SK-N-SH (cell line): ENCODE measurements around the gene MAPK8IP3. TPM values are rescaled to one million over a fixed set of nuclear protein-coding genes. Genes with fewer than 3 reads are reported as not detected.

Experiments
- CTCF ChIA-PET: fragments of 300-600, 350-600 bp; formaldehyde crosslinking; extraction: SDS; loops from one replicate; lab custom pipeline; 2021; lab: Yijun Ruan, JAX
- POLR2A ChIA-PET: fragments of 350-600 bp; sonication (Branson Sonifier 250); formaldehyde crosslinking; extraction: SDS; loops from one replicate; lab custom pipeline; 2020; ENCODE audit warnings: antibody characterized with exemption, inconsistent platforms; lab: Yijun Ruan, JAX
- DNase-seq: peaks from one replicate; pipeline ENCODE4 v3.0.0; 2012
- H2AFZ ChIP-seq: fragments of 200-600 bp; sonication (generic); 2 replicates; pipeline ENCODE4 v1.8.1; 2016; ENCODE audit warnings: antibody characterized with exemption, mild to moderate bottlenecking, low read depth
- H3F3A ChIP-seq: fragments of 200-600 bp; sonication (generic); replicated peaks from 2 replicates; pipeline ENCODE3; 2016; ENCODE audit warnings: antibody characterized with exemption, mild to moderate bottlenecking; ENCODE audit not compliant: insufficient read depth
- H3K27ac ChIP-seq, 2 experiments: fragments of 200-500 bp in 1 of 2; fragments of 200-600 bp in 1 of 2; sonication (Bioruptor generic) in 1 of 2; sonication (generic), shearing (Covaris generic) in 1 of 2; 2 replicates each; pipeline versions ENCODE4 v1.5.1 to v1.6.1; 2014 to 2016; ENCODE audit warnings: low read depth in 2 of 2, inconsistent platforms in 1 of 2, low read length in 1 of 2, mild to moderate bottlenecking in 1 of 2, mixed read lengths in 1 of 2
- H3K27me3 ChIP-seq: fragments of 200-600 bp; sonication (generic), shearing (Covaris generic); 2 replicates; pipeline ENCODE4 v1.6.1; 2016; ENCODE audit warnings: mixed run types; ENCODE audit not compliant: insufficient read depth
- H3K36me3 ChIP-seq, 2 experiments: fragments of 200-500 bp in 1 of 2; fragments of 200-600 bp in 1 of 2; sonication (Bioruptor generic) in 1 of 2; sonication (generic) in 1 of 2; replicated peaks in 1 of 2; 2 replicates each; pipeline versions ENCODE3 to v1.5.1; 2014 to 2016; ENCODE audit warnings: low read length in 1 of 2, mild to moderate bottlenecking in 1 of 2; ENCODE audit not compliant: insufficient read depth in 2 of 2, control insufficient read depth in 1 of 2
- H3K4me1 ChIP-seq, 2 experiments: fragments of 200-500 bp in 1 of 2; fragments of 200-600 bp in 1 of 2; sonication (Bioruptor generic) in 1 of 2; sonication (generic), shearing (Covaris generic) in 1 of 2; 2 replicates each; pipeline versions ENCODE4 v1.5.1 to v1.6.1; 2014 to 2016; ENCODE audit warnings: low read depth in 1 of 2, low read length in 1 of 2, mixed run types in 1 of 2; ENCODE audit not compliant: insufficient read depth in 2 of 2, control insufficient read depth in 1 of 2
- H3K4me2 ChIP-seq: fragments of 200-600 bp; sonication (generic), shearing (Covaris generic); 2 replicates; pipeline ENCODE4 v1.6.1; 2017; ENCODE audit warnings: mixed run types
- H3K4me3 ChIP-seq, 2 experiments: fragments of 200-500 bp in 1 of 2; fragments of 200-600 bp in 1 of 2; sonication (Bioruptor generic) in 1 of 2; sonication (generic), shearing (Covaris generic) in 1 of 2; 2 replicates each; pipeline versions ENCODE4 v1.5.1 to v1.8.1; 2014 to 2016; ENCODE audit warnings: low read depth in 2 of 2, inconsistent platforms in 1 of 2, low read length in 1 of 2, mild to moderate bottlenecking in 1 of 2, mixed read lengths in 1 of 2, moderate library complexity in 1 of 2
- H3K79me2 ChIP-seq: fragments of 200-600 bp; sonication (generic); 2 replicates; pipeline ENCODE4 v1.8.1; 2017; ENCODE audit warnings: mild to moderate bottlenecking; ENCODE audit not compliant: insufficient read depth
- H3K9ac ChIP-seq: fragments of 200-600 bp; sonication (generic); 2 replicates; pipeline ENCODE4 v1.6.1; 2017; ENCODE audit warnings: mixed run types
- H3K9me2 ChIP-seq: fragments of 200-600 bp; sonication (generic); 2 replicates; pipeline ENCODE4 v1.6.1; 2017; ENCODE audit warnings: mixed run types
- H3K9me3 ChIP-seq: fragments of 200-600 bp; sonication (generic); 2 replicates; pipeline ENCODE4 v1.6.1; 2017; ENCODE audit warnings: mixed run types, mild to moderate bottlenecking, moderate library complexity
- H4K20me1 ChIP-seq: fragments of 200-600 bp; sonication (generic); 2 replicates; pipeline ENCODE4 v1.6.1; 2017; ENCODE audit warnings: mild to moderate bottlenecking, mixed run types; ENCODE audit not compliant: insufficient read depth
- CHD2 ChIP-seq: fragments of 150-350 bp; IDR thresholded peaks from 2 replicates; pipeline ENCODE4 v1.6.1; 2018; ENCODE audit warnings: low read length; ENCODE audit not compliant: partially characterized antibody
- ELF1 ChIP-seq: IDR thresholded peaks from 2 replicates; pipeline ENCODE4 v1.4.0; 2012
- EP300 ChIP-seq, 2 experiments: IDR thresholded peaks; 2 replicates each; pipeline versions ENCODE4 v1.4.0 to v1.6.1; 2012; ENCODE audit warnings: borderline replicate concordance in 1 of 2, low read depth in 1 of 2, low read length in 1 of 2
- FOXM1 ChIP-seq: IDR thresholded peaks from 2 replicates; pipeline ENCODE4 v1.4.0; 2012; ENCODE audit warnings: low read depth, mild to moderate bottlenecking
- GABPA ChIP-seq: IDR thresholded peaks from 2 replicates; pipeline ENCODE4 v1.4.0; 2012; ENCODE audit warnings: low read depth, mild to moderate bottlenecking
- MEF2A ChIP-seq: IDR thresholded peaks from 2 replicates; pipeline ENCODE4 v1.4.0; 2012; ENCODE audit warnings: low read depth, borderline replicate concordance
- MXI1 ChIP-seq: IDR thresholded peaks from 2 replicates; pipeline ENCODE4 v1.6.1; 2012; ENCODE audit warnings: mild to moderate bottlenecking, low read depth, low read length, improper control_type of control experiment
- NFIC ChIP-seq: IDR thresholded peaks from 2 replicates; pipeline ENCODE4 v1.4.0; 2012; ENCODE audit warnings: borderline replicate concordance
- POLR2AphosphoS5 ChIP-seq: IDR thresholded peaks from 2 replicates; pipeline ENCODE4 v1.6.1; 2012; ENCODE audit warnings: low read depth, low read length
- RFX5 ChIP-seq: IDR thresholded peaks from 2 replicates; pipeline ENCODE4 v1.6.1; 2012; ENCODE audit warnings: mild to moderate bottlenecking, improper control_type of control experiment, low read length
- TAF1 ChIP-seq: IDR thresholded peaks from 2 replicates; pipeline ENCODE4 v1.6.1; 2012; ENCODE audit warnings: low read depth, mild to moderate bottlenecking, low read length, moderate library complexity, borderline replicate concordance
- TCF12 ChIP-seq: IDR thresholded peaks from 2 replicates; pipeline ENCODE4 v1.4.0; 2012
- YY1 ChIP-seq: IDR thresholded peaks from 2 replicates; pipeline ENCODE4 v1.4.0; 2012; ENCODE audit warnings: low read depth, mild to moderate bottlenecking
- WGBS: methylation state at CpG from one replicate; pipeline ENCODE4 v1.1.6; 2017; ENCODE audit warnings: low lambda C conversion rate; 5-methylcytosine and 5-hydroxymethylcytosine counted together
- polyA plus RNA-seq, 3 experiments: library from polyadenylated mRNA; depleted of rRNA; stranded (reverse); fragments of >200 nt; gene quantifications; 2 replicates each; pipeline ENCODE4 v1.2.3, GENCODE V29; 2012
- TF ChIP-seq, protein P1 (sequence below): IDR thresholded peaks from 2 replicates; pipeline ENCODE4 v1.4.0; 2012; ENCODE audit warnings: low read depth, borderline replicate concordance
- TF ChIP-seq, protein P2 (sequence below): IDR thresholded peaks from 2 replicates; pipeline ENCODE4 v1.6.1; 2012; ENCODE audit warnings: mild to moderate bottlenecking, low read depth, low read length, moderate library complexity
- TF ChIP-seq, protein P3 (sequence below): fragments of 150-350 bp; IDR thresholded peaks from 2 replicates; pipeline ENCODE4 v1.6.1; 2016; ENCODE audit warnings: mild to moderate bottlenecking, low read depth, low read length
- TF ChIP-seq, protein P4 (sequence below): IDR thresholded peaks from 2 replicates; pipeline ENCODE4 v1.4.0; 2012; ENCODE audit warnings: low read depth, borderline replicate concordance

MAPK8IP3 gene
- polyA plus RNA-seq, 1 of the 3 experiments (the other 2 are of a cell fraction): 57.3 TPM

DNA sequence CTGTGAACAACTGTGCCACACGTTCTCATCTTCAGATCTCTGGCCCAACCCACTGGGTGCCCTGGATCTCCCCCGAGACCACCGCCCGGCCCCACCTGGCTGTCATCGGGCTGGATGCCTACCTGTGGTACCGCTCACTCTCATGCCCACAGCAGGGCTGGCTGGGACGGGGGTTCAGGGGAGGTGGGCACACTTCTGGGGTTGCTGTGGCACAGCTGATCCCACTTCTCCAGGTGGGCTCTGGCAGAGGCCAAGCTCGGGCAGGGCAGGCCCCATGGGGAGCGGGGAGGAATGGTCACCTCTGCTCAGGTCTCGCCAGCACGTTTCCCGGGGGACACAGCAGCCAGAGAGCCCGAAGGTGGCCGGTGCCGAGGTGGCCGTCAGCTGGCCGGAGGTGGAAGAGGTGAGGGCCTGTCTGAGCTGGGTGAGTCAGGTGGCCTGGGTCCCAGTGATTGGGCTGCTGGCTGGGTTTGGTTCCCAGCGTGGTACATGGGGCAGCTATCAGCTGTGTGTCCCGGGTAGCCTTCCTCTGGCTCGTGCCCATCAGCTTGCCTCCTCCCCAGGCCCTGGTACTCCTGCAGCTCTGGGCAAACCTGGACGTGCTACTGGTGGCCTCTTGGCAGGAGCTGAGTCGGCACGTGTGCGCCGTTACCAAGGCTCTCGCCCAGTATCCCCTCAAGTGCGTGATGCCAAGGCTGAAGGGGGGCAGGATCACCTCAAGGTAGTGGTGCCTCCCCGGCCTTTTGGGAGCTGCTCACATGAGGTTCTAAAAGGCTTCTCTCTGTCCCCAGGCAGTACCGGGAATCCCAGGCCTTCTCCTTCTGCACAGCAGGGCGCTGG lies 69.2 kb downstream of the MAPK8IP3 start:
- Histone ChIP-seq H3K79me2 (peaks cover 31% of the 10 kb centered on the region), H3K4me3 (no peak overlapping the region), H3K9me2 (no peaks in the 10 kb centered on the region), H3F3A (peaks cover 7% of the 10 kb centered on the region), H3K9ac (no peak overlapping the region), H3K36me3 (peaks cover 5 to 37% of the 10 kb centered on the region in 2 experiments), H3K27me3 (no peaks in the 10 kb centered on the region), H4K20me1 (peaks cover 6% of the 10 kb centered on the region; the same call in 1 of the 2 replicates), H3K4me1 (peaks cover 0 to 25% of the 10 kb centered on the region in 2 experiments; a peak in 2 of 4 replicates), H3K9me3 (no peaks in the 10 kb centered on the region), H2AFZ (no peak overlapping the region), H3K27ac (no peak overlapping the region), H3K4me2 (0 out of 2 replicates have a peak overlapping the region, but pooled peaks have one; percentile 95)
- CTCF ChIA-PET: interaction anchor here (1.4 to 4.4 kb wide), 2 partner anchors 8 to 14 kb away, joined by 3 to 40 read pairs; partner anchors contain the start of genes NUBP2 and SPSB3
- POLR2A ChIA-PET: no interaction called here
- WGBS: 89% methylated on average over 21 of the region's 30 CpGs
- DNase-seq: no peak
- TF ChIP-seq POLR2AphosphoS5: no peak
- TF ChIP-seq, protein P1, sequence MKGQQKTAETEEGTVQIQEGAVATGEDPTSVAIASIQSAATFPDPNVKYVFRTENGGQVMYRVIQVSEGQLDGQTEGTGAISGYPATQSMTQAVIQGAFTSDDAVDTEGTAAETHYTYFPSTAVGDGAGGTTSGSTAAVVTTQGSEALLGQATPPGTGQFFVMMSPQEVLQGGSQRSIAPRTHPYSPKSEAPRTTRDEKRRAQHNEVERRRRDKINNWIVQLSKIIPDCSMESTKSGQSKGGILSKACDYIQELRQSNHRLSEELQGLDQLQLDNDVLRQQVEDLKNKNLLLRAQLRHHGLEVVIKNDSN: no peak
- TF ChIP-seq NFIC: no peak
- no peak for TF ChIP-seq ELF1
- TF ChIP-seq TCF12: no peak

DNA sequence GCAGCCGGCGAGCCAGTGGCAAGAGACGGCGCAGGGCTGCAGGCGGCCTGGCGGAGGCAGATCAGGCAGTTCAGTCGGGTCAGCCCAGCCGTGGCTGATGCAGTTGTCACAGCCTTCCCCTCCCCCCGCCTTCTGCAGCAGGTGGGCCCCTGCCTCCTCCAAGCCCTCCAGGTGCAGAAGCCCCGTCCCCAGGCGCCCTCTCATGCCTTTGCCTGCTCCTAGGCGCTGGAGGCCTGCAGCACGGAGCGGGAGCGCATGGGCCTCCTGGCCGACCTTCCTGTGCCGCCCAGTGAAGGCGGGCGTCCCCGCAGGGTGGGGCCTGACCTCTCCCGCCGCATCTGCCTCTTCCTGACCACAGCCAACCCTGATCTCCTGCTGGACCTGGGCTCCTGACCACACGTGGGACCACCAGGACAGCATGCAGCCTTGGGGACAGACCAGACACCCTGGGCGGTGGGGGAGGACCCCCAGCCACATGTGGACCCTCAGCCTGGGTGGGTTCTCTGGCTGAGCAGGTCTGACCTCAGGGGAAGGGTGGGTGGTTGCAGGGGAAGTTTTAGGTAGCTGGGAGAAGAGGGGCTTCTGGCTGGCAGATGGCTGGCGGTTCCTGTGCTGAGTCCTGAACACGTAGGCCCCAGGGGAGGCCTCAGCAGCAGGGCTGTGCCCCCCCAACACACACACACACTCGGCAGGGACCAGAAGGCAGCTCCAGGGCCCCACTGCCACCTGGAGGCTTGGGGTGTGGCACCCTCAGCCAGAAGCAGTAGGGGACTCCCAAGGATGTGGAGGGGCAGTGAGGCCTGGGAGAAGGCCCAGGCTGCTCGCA lies 70.1 kb downstream of the MAPK8IP3 start:
- H3K9me2 ChIP-seq: no peaks in the 10 kb centered on the region
- H3K4me1 ChIP-seq: peaks cover 0 to 21% of the 10 kb centered on the region in 2 experiments; a peak in 2 of 4 replicates
- ChIA-PET POLR2A (no interaction called here), CTCF (interaction anchor here (1.4 to 4.4 kb wide), 2 partner anchors 7 to 13 kb away, joined by 3 to 40 read pairs; partner anchors contain the start of genes NUBP2 and SPSB3)
- H3K4me3 ChIP-seq: no peak overlapping the region
- H3K27ac ChIP-seq: no peak overlapping the region
- H3K36me3 ChIP-seq: peaks cover 3 to 37% of the 10 kb centered on the region in 2 experiments
- H3F3A ChIP-seq: peaks cover 9% of the 10 kb centered on the region
- H3K9me3 ChIP-seq: no peaks in the 10 kb centered on the region
- peaks cover 36% of the 10 kb centered on the region for H3K79me2 ChIP-seq
- no peaks in the 10 kb centered on the region for H3K27me3 ChIP-seq
- peaks cover 11% of the 10 kb centered on the region; the same call in 1 of the 2 replicates for H4K20me1 ChIP-seq
- no peak overlapping the region for H3K9ac ChIP-seq
- DNase-seq: no peak
- no peak overlapping the region for H2AFZ ChIP-seq
- WGBS: 87% methylated on average over 10 of the region's 28 CpGs
- no peak overlapping the region for H3K4me2 ChIP-seq
- TF ChIP-seq FOXM1 (no peak), GABPA (no peak), TAF1 (no peak), CHD2 (no peak), RFX5 (no peak), MEF2A (no peak), EP300 (IDR thresholded peaks at IDR 0.05; ENCODE audit: borderline replicate concordance in 1 of 2, low read depth in 1 of 2, low read length in 1 of 2) (no peak), YY1 (no peak), POLR2AphosphoS5 (no peak), MXI1 (no peak)
- TF ChIP-seq, protein P2, sequence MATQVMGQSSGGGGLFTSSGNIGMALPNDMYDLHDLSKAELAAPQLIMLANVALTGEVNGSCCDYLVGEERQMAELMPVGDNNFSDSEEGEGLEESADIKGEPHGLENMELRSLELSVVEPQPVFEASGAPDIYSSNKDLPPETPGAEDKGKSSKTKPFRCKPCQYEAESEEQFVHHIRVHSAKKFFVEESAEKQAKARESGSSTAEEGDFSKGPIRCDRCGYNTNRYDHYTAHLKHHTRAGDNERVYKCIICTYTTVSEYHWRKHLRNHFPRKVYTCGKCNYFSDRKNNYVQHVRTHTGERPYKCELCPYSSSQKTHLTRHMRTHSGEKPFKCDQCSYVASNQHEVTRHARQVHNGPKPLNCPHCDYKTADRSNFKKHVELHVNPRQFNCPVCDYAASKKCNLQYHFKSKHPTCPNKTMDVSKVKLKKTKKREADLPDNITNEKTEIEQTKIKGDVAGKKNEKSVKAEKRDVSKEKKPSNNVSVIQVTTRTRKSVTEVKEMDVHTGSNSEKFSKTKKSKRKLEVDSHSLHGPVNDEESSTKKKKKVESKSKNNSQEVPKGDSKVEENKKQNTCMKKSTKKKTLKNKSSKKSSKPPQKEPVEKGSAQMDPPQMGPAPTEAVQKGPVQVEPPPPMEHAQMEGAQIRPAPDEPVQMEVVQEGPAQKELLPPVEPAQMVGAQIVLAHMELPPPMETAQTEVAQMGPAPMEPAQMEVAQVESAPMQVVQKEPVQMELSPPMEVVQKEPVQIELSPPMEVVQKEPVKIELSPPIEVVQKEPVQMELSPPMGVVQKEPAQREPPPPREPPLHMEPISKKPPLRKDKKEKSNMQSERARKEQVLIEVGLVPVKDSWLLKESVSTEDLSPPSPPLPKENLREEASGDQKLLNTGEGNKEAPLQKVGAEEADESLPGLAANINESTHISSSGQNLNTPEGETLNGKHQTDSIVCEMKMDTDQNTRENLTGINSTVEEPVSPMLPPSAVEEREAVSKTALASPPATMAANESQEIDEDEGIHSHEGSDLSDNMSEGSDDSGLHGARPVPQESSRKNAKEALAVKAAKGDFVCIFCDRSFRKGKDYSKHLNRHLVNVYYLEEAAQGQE: no peak
- TF ChIP-seq, protein P3, sequence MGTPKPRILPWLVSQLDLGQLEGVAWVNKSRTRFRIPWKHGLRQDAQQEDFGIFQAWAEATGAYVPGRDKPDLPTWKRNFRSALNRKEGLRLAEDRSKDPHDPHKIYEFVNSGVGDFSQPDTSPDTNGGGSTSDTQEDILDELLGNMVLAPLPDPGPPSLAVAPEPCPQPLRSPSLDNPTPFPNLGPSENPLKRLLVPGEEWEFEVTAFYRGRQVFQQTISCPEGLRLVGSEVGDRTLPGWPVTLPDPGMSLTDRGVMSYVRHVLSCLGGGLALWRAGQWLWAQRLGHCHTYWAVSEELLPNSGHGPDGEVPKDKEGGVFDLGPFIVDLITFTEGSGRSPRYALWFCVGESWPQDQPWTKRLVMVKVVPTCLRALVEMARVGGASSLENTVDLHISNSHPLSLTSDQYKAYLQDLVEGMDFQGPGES: no peak
- TF ChIP-seq, protein P4, sequence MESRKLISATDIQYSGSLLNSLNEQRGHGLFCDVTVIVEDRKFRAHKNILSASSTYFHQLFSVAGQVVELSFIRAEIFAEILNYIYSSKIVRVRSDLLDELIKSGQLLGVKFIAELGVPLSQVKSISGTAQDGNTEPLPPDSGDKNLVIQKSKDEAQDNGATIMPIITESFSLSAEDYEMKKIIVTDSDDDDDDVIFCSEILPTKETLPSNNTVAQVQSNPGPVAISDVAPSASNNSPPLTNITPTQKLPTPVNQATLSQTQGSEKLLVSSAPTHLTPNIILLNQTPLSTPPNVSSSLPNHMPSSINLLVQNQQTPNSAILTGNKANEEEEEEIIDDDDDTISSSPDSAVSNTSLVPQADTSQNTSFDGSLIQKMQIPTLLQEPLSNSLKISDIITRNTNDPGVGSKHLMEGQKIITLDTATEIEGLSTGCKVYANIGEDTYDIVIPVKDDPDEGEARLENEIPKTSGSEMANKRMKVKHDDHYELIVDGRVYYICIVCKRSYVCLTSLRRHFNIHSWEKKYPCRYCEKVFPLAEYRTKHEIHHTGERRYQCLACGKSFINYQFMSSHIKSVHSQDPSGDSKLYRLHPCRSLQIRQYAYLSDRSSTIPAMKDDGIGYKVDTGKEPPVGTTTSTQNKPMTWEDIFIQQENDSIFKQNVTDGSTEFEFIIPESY: no peak
